GM12875 (cell line): ENCODE measurements around the gene SH3PXD2A.
"Not testable (repeated sequence)": the region's sequence is repeated elsewhere in the genome, so short reads cannot be mapped to it uniquely, and the experiment has no call there.

ENCODE experiments used
- H3K4me3 ChIP-seq: one replicate; pipeline ENCODE4 v1.5.1; 2011; ENCODE audit warnings: low read depth, low read length, control low read depth
- CTCF ChIP-seq: IDR thresholded peaks from 2 replicates; pipeline ENCODE4 v1.5.1; 2011; ENCODE audit warnings: low read depth, mild to moderate bottlenecking, control low read depth, inconsistent platforms, low read length, moderate library complexity, borderline replicate concordance; ENCODE audit not compliant: insufficient read depth

The SH3PXD2A gene

GRCh38 chr10:103666087-103666761 lies 189.2 kb downstream of the SH3PXD2A start:
- TF ChIP-seq CTCF = peak; percentile 50; the same call in 1 of the 2 replicates
- H3K4me3 ChIP-seq = no peak overlapping the region

GRCh38 chr10:103665162-103665889 lies 190.1 kb downstream of the SH3PXD2A start:
- TF ChIP-seq CTCF = no peak
- H3K4me3 ChIP-seq = no peak overlapping the region

- no peak for TF ChIP-seq CTCF
Observed at GRCh38 chr10:103663802-103664201, 191.6 kb downstream of the SH3PXD2A start.

GRCh38 chr10:103663236-103663635 lies 192.1 kb downstream of the SH3PXD2A start:
- H3K4me3 ChIP-seq = no peak overlapping the region
- no peak for TF ChIP-seq CTCF

More at GRCh38 chr10:103663802-103664201, 191.6 kb downstream of the SH3PXD2A start:
- no peak overlapping the region for H3K4me3 ChIP-seq

- not testable (repeated sequence) for H3K4me3 ChIP-seq
Observed at GRCh38 chr10:103662704-103663103, 192.7 kb downstream of the SH3PXD2A start.

GRCh38 chr10:103661198-103661950 lies 194.0 kb downstream of the SH3PXD2A start:
- H3K4me3 ChIP-seq = no peak overlapping the region
- TF ChIP-seq CTCF = no peak

GRCh38 chr10:103660364-103661197 lies 194.8 kb downstream of the SH3PXD2A start:
- TF ChIP-seq CTCF = no peak
- peak overlapping the region; percentile 38 for H3K4me3 ChIP-seq
